SK-N-SH (cell line): ENCODE results near the gene FAM83E. TPM values are rescaled to one million over a fixed set of nuclear protein-coding genes. Genes with fewer than 3 reads are reported as not detected.
A peak's percentile ranks its signal among the peaks of the same experiment; 100 is the strongest.

Experiments
- CTCF ChIA-PET: fragments of 300-600, 350-600 bp; formaldehyde crosslinking; extraction: SDS; loops from one replicate; lab custom pipeline; 2021; lab: Yijun Ruan, JAX
- POLR2A ChIA-PET: fragments of 350-600 bp; sonication (Branson Sonifier 250); formaldehyde crosslinking; extraction: SDS; loops from one replicate; lab custom pipeline; 2020; ENCODE audit warnings: antibody characterized with exemption, inconsistent platforms; lab: Yijun Ruan, JAX
- DNase-seq: peaks from one replicate; pipeline ENCODE4 v3.0.0; 2012
- H2AFZ ChIP-seq: fragments of 200-600 bp; sonication (generic); 2 replicates; pipeline ENCODE4 v1.8.1; 2016; ENCODE audit warnings: antibody characterized with exemption, mild to moderate bottlenecking, low read depth
- H3F3A ChIP-seq: fragments of 200-600 bp; sonication (generic); replicated peaks from 2 replicates; pipeline ENCODE3; 2016; ENCODE audit warnings: antibody characterized with exemption, mild to moderate bottlenecking; ENCODE audit not compliant: insufficient read depth
- H3K27ac ChIP-seq, 2 experiments: fragments of 200-500 bp in 1 of 2; fragments of 200-600 bp in 1 of 2; sonication (Bioruptor generic) in 1 of 2; sonication (generic), shearing (Covaris generic) in 1 of 2; 2 replicates each; pipeline versions ENCODE4 v1.5.1 to v1.6.1; 2014 to 2016; ENCODE audit warnings: low read depth in 2 of 2, inconsistent platforms in 1 of 2, low read length in 1 of 2, mild to moderate bottlenecking in 1 of 2, mixed read lengths in 1 of 2
- H3K27me3 ChIP-seq: fragments of 200-600 bp; sonication (generic), shearing (Covaris generic); 2 replicates; pipeline ENCODE4 v1.6.1; 2016; ENCODE audit warnings: mixed run types; ENCODE audit not compliant: insufficient read depth
- H3K36me3 ChIP-seq, 2 experiments: fragments of 200-500 bp in 1 of 2; fragments of 200-600 bp in 1 of 2; sonication (Bioruptor generic) in 1 of 2; sonication (generic) in 1 of 2; replicated peaks in 1 of 2; 2 replicates each; pipeline versions ENCODE3 to v1.5.1; 2014 to 2016; ENCODE audit warnings: low read length in 1 of 2, mild to moderate bottlenecking in 1 of 2; ENCODE audit not compliant: insufficient read depth in 2 of 2, control insufficient read depth in 1 of 2
- H3K4me1 ChIP-seq, 2 experiments: fragments of 200-500 bp in 1 of 2; fragments of 200-600 bp in 1 of 2; sonication (Bioruptor generic) in 1 of 2; sonication (generic), shearing (Covaris generic) in 1 of 2; 2 replicates each; pipeline versions ENCODE4 v1.5.1 to v1.6.1; 2014 to 2016; ENCODE audit warnings: low read depth in 1 of 2, low read length in 1 of 2, mixed run types in 1 of 2; ENCODE audit not compliant: insufficient read depth in 2 of 2, control insufficient read depth in 1 of 2
- H3K4me2 ChIP-seq: fragments of 200-600 bp; sonication (generic), shearing (Covaris generic); 2 replicates; pipeline ENCODE4 v1.6.1; 2017; ENCODE audit warnings: mixed run types
- H3K4me3 ChIP-seq, 2 experiments: fragments of 200-500 bp in 1 of 2; fragments of 200-600 bp in 1 of 2; sonication (Bioruptor generic) in 1 of 2; sonication (generic), shearing (Covaris generic) in 1 of 2; 2 replicates each; pipeline versions ENCODE4 v1.5.1 to v1.8.1; 2014 to 2016; ENCODE audit warnings: low read depth in 2 of 2, inconsistent platforms in 1 of 2, low read length in 1 of 2, mild to moderate bottlenecking in 1 of 2, mixed read lengths in 1 of 2, moderate library complexity in 1 of 2
- H3K79me2 ChIP-seq: fragments of 200-600 bp; sonication (generic); 2 replicates; pipeline ENCODE4 v1.8.1; 2017; ENCODE audit warnings: mild to moderate bottlenecking; ENCODE audit not compliant: insufficient read depth
- H3K9ac ChIP-seq: fragments of 200-600 bp; sonication (generic); 2 replicates; pipeline ENCODE4 v1.6.1; 2017; ENCODE audit warnings: mixed run types
- H3K9me2 ChIP-seq: fragments of 200-600 bp; sonication (generic); 2 replicates; pipeline ENCODE4 v1.6.1; 2017; ENCODE audit warnings: mixed run types
- H3K9me3 ChIP-seq: fragments of 200-600 bp; sonication (generic); 2 replicates; pipeline ENCODE4 v1.6.1; 2017; ENCODE audit warnings: mixed run types, mild to moderate bottlenecking, moderate library complexity
- H4K20me1 ChIP-seq: fragments of 200-600 bp; sonication (generic); 2 replicates; pipeline ENCODE4 v1.6.1; 2017; ENCODE audit warnings: mild to moderate bottlenecking, mixed run types; ENCODE audit not compliant: insufficient read depth
- CHD2 ChIP-seq: fragments of 150-350 bp; IDR thresholded peaks from 2 replicates; pipeline ENCODE4 v1.6.1; 2018; ENCODE audit warnings: low read length; ENCODE audit not compliant: partially characterized antibody
- EP300 ChIP-seq, 2 experiments: IDR thresholded peaks; 2 replicates each; pipeline versions ENCODE4 v1.4.0 to v1.6.1; 2012; ENCODE audit warnings: borderline replicate concordance in 1 of 2, low read depth in 1 of 2, low read length in 1 of 2
- FOSL2 ChIP-seq: IDR thresholded peaks from 2 replicates; pipeline ENCODE4 v1.4.0; 2012; ENCODE audit warnings: low read depth, mild to moderate bottlenecking, moderate library complexity, borderline replicate concordance
- FOXM1 ChIP-seq: IDR thresholded peaks from 2 replicates; pipeline ENCODE4 v1.4.0; 2012; ENCODE audit warnings: low read depth, mild to moderate bottlenecking
- GABPA ChIP-seq: IDR thresholded peaks from 2 replicates; pipeline ENCODE4 v1.4.0; 2012; ENCODE audit warnings: low read depth, mild to moderate bottlenecking
- IRF3 ChIP-seq: fragments of 150-350 bp; IDR thresholded peaks from 2 replicates; pipeline ENCODE4 v1.6.1; 2016; ENCODE audit warnings: mild to moderate bottlenecking, low read depth, low read length
- JUND ChIP-seq: IDR thresholded peaks from 2 replicates; pipeline ENCODE4 v1.4.0; 2012
- MEF2A ChIP-seq: IDR thresholded peaks from 2 replicates; pipeline ENCODE4 v1.4.0; 2012; ENCODE audit warnings: low read depth, borderline replicate concordance
- MXI1 ChIP-seq: IDR thresholded peaks from 2 replicates; pipeline ENCODE4 v1.6.1; 2012; ENCODE audit warnings: mild to moderate bottlenecking, low read depth, low read length, improper control_type of control experiment
- NFIC ChIP-seq: IDR thresholded peaks from 2 replicates; pipeline ENCODE4 v1.4.0; 2012; ENCODE audit warnings: borderline replicate concordance
- POLR2AphosphoS5 ChIP-seq: IDR thresholded peaks from 2 replicates; pipeline ENCODE4 v1.6.1; 2012; ENCODE audit warnings: low read depth, low read length
- RAD21 ChIP-seq: IDR thresholded peaks from 2 replicates; pipeline ENCODE4 v1.6.1; 2012; ENCODE audit warnings: mild to moderate bottlenecking, low read length
- REST ChIP-seq: IDR thresholded peaks from 2 replicates; pipeline ENCODE4 v1.6.1; 2012; ENCODE audit warnings: mild to moderate bottlenecking, low read depth, low read length, moderate library complexity
- RFX5 ChIP-seq: IDR thresholded peaks from 2 replicates; pipeline ENCODE4 v1.6.1; 2012; ENCODE audit warnings: mild to moderate bottlenecking, improper control_type of control experiment, low read length
- RXRA ChIP-seq: IDR thresholded peaks from 2 replicates; pipeline ENCODE4 v1.4.0; 2012; ENCODE audit warnings: low read depth, mild to moderate bottlenecking, borderline replicate concordance
- SMC3 ChIP-seq: IDR thresholded peaks from 2 replicates; pipeline ENCODE4 v1.6.1; 2012; ENCODE audit warnings: low read depth, low read length, improper control_type of control experiment
- TAF1 ChIP-seq: IDR thresholded peaks from 2 replicates; pipeline ENCODE4 v1.6.1; 2012; ENCODE audit warnings: low read depth, mild to moderate bottlenecking, low read length, moderate library complexity, borderline replicate concordance
- TCF12 ChIP-seq: IDR thresholded peaks from 2 replicates; pipeline ENCODE4 v1.4.0; 2012
- TEAD4 ChIP-seq: IDR thresholded peaks from 2 replicates; pipeline ENCODE4 v1.4.0; 2012; ENCODE audit warnings: mild to moderate bottlenecking, borderline replicate concordance; ENCODE audit not compliant: insufficient read depth
- USF2 ChIP-seq: fragments of 150-350 bp; IDR thresholded peaks from 2 replicates; pipeline ENCODE4 v1.6.1; 2017; ENCODE audit warnings: antibody characterized with exemption, low read length, low read depth, borderline replicate concordance
- WGBS: methylation state at CpG from one replicate; pipeline ENCODE4 v1.1.6; 2017; ENCODE audit warnings: low lambda C conversion rate; 5-methylcytosine and 5-hydroxymethylcytosine counted together
- polyA plus RNA-seq, 3 experiments: library from polyadenylated mRNA; depleted of rRNA; stranded (reverse); fragments of >200 nt; gene quantifications; 2 replicates each; pipeline ENCODE4 v1.2.3, GENCODE V29; 2012
- TF ChIP-seq, protein P1 (sequence below): IDR thresholded peaks from 2 replicates; pipeline ENCODE4 v1.4.0; 2012; ENCODE audit warnings: low read depth, borderline replicate concordance
- TF ChIP-seq, protein P2 (sequence below): IDR thresholded peaks from 2 replicates; pipeline ENCODE4 v1.4.0; 2012; ENCODE audit warnings: low read depth
- TF ChIP-seq, protein P3 (sequence below): fragments of 200-600 bp; sonication (generic); IDR thresholded peaks from 2 replicates; pipeline ENCODE4 v1.6.1; 2017; ENCODE audit warnings: antibody characterized with exemption, mild to moderate bottlenecking, moderate library complexity
- TF ChIP-seq, protein P4 (sequence below): IDR thresholded peaks from 2 replicates; pipeline ENCODE4; 2012

Gene FAM83E
- polyA plus RNA-seq, 1 of the 3 experiments (the other 2 are of a cell fraction), result 0.44 TPM

DNA sequence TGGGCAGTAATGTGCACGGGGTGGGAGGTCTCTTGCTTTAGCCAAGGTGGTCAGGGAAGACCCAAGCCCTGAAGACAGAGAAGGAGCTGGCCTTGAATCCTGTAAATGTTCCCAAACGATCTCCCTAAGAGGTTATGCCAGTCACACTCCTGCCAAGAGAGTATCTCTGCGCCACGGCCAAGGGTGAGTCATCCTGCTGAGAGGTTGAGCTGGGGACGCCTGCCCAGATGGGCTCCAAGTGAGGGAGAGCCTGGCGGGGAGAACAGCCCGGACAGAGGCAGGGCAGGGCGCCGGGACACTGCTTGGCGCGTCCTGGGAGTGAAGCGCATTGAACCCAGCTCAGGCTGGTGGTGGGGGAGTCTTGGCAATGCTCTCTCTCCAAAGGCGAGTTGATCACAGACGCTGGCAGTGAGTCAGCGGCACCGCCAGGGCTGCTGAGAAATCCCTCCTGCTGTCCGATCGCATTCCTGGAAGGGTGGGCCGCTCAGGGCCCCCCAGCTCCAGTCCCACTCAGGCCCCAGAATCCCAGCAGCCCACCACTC, 46.5 kb downstream of the FAM83E start:
- POLR2A ChIA-PET, result interaction anchor here (0.7 to 0.8 kb wide), 2 partner anchors 15 to 75 kb away, joined by 3 read pairs; no protein-coding TSS in a partner anchor
- Histone ChIP-seq H3K4me3 (no peak overlapping the region), H3K79me2 (no peaks in the 10 kb centered on the region), H3F3A (peaks cover 14% of the 10 kb centered on the region), H3K27me3 (no peaks in the 10 kb centered on the region), H3K4me1 (peaks cover 7 to 13% of the 10 kb centered on the region in 2 experiments; a peak in 3 of 4 replicates), H3K27ac (peak overlapping the region; percentile 45 to 98; a peak in 3 of 4 replicates), H3K9ac (peak overlapping the region; percentile 72), H3K9me2 (no peaks in the 10 kb centered on the region), H3K9me3 (no peaks in the 10 kb centered on the region), H3K36me3 (no peaks in the 10 kb centered on the region), H3K4me2 (peak overlapping the region; percentile 78), H2AFZ (peak overlapping the region; percentile 98)
- peak; percentile 68 for DNase-seq
- WGBS, result 3% methylated on average over 7 of the region's 19 CpGs
- CTCF ChIA-PET, result interaction anchor here (0.6 to 2.8 kb wide), 6 partner anchors 16 to 79 kb away, joined by 3 to 19 read pairs (median 6); no protein-coding TSS in a partner anchor
- TF ChIP-seq REST, result peak; percentile 30; the same call in 1 of the 2 replicates
- TF ChIP-seq GABPA, result no peak
- TF ChIP-seq EP300 (IDR thresholded peaks at IDR 0.05; ENCODE audit: borderline replicate concordance in 1 of 2, low read depth in 1 of 2, low read length in 1 of 2), result peak in 1 of 2 experiments; percentile 57; a peak in 1 of 4 replicates
- no peak for TF ChIP-seq CHD2
- no peak for TF ChIP-seq RFX5
- no peak for TF ChIP-seq RAD21
- peak; percentile 83 for TF ChIP-seq NFIC
- TF ChIP-seq FOXM1, result no peak
- TF ChIP-seq, protein P1, sequence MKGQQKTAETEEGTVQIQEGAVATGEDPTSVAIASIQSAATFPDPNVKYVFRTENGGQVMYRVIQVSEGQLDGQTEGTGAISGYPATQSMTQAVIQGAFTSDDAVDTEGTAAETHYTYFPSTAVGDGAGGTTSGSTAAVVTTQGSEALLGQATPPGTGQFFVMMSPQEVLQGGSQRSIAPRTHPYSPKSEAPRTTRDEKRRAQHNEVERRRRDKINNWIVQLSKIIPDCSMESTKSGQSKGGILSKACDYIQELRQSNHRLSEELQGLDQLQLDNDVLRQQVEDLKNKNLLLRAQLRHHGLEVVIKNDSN, result no peak
- TF ChIP-seq, protein P2, sequence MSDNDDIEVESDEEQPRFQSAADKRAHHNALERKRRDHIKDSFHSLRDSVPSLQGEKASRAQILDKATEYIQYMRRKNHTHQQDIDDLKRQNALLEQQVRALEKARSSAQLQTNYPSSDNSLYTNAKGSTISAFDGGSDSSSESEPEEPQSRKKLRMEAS, result peak; percentile 57
- TF ChIP-seq IRF3, result no peak
- no peak for TF ChIP-seq TEAD4
- TF ChIP-seq USF2, result no peak
- no peak for TF ChIP-seq MXI1
- TF ChIP-seq FOSL2, result peak; percentile 93
- TF ChIP-seq, protein P3, sequence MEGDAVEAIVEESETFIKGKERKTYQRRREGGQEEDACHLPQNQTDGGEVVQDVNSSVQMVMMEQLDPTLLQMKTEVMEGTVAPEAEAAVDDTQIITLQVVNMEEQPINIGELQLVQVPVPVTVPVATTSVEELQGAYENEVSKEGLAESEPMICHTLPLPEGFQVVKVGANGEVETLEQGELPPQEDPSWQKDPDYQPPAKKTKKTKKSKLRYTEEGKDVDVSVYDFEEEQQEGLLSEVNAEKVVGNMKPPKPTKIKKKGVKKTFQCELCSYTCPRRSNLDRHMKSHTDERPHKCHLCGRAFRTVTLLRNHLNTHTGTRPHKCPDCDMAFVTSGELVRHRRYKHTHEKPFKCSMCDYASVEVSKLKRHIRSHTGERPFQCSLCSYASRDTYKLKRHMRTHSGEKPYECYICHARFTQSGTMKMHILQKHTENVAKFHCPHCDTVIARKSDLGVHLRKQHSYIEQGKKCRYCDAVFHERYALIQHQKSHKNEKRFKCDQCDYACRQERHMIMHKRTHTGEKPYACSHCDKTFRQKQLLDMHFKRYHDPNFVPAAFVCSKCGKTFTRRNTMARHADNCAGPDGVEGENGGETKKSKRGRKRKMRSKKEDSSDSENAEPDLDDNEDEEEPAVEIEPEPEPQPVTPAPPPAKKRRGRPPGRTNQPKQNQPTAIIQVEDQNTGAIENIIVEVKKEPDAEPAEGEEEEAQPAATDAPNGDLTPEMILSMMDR, result no peak
- TF ChIP-seq TCF12, result peak; percentile 83
- TF ChIP-seq, protein P4, sequence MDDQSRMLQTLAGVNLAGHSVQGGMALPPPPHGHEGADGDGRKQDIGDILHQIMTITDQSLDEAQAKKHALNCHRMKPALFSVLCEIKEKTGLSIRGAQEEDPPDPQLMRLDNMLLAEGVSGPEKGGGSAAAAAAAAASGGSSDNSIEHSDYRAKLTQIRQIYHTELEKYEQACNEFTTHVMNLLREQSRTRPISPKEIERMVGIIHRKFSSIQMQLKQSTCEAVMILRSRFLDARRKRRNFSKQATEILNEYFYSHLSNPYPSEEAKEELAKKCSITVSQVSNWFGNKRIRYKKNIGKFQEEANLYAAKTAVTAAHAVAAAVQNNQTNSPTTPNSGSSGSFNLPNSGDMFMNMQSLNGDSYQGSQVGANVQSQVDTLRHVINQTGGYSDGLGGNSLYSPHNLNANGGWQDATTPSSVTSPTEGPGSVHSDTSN, result peak; percentile 55; the same call in 1 of the 2 replicates
- TF ChIP-seq JUND, result peak; percentile 87
- TF ChIP-seq TAF1, result peak; percentile 80
- TF ChIP-seq RXRA, result peak; percentile 78; the same call in 1 of the 2 replicates
- TF ChIP-seq MEF2A, result no peak; the same call in 1 of the 2 replicates
- TF ChIP-seq SMC3, result no peak; the same call in 1 of the 2 replicates
- peak; percentile 61 for TF ChIP-seq POLR2AphosphoS5
- TF ChIP-seq, all 33 proteins: peak for 11
- H4K20me1 ChIP-seq, result no peaks in the 10 kb centered on the region
